HG03575 (cell line): ENCODE results near the gene RNF40.

Source experiments
- ATAC-seq: cut with Tn5 transposase; IDR thresholded peaks from one replicate; pipeline ENCODE4 v1.9.1; 2021; ENCODE audit not compliant: unreplicated experiment, insufficient number of reproducible peaks, low FRiP score; ENCODE audit errors: extremely low read depth

The RNF40 gene

DNA sequence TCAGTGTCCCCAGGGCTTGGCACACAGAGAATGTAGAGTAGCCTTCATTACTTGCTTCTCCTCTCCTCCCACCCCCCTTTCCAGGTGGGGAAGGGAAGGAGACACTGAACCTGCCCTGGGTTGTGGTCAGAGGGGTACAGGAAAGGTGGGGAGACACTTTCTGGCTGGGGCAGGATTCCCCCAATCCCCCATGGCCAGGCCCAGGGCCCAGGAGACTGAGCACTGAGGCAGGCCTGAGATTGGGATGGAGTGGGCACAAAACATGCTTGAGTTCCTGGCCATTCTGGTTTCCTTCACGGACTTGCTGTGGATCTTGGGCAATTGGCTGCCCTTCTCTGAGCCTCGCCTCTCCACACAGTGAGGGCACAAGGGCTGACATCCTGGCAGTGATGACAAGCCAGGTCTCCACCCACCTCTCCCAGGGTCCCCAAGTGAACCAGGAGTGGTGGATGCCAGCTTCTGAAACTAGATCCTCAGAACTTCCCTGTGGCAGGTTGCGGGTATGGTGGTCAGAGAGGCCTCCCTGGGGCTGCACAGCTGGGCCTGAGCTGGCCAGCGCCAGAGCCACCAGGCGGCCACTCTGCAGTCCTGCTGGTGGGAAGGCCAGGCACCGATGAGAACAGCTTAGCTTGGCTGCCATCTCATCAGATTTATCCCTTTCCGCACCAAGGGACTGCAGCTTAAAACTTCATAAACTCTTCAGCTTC is 15.6 kb downstream of the RNF40 start:
- no peak for ATAC-seq

GRCh38 chr16:30778549-30779244 is 16.6 kb downstream of the RNF40 start:
- no peak for ATAC-seq

DNA sequence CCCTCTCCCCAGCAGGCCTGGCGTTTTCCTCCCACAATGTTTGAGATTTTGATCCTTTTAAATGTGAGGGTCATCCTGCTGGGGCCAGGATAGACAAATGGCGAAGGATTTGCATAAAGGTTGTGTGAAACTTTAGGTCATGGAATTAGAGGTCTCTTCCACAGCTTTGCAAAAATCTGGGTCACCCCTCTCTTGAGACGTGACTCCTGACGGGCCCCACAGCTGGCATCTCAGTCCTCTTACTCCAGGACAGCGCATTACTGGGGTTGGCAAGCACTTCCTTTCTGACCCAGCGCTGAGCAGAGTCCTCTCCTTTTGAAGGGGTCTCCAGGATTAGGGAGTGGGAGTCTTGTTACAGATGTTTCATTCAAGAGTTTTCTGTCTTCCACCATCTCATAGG is 17.5 kb downstream of the RNF40 start:
- no peak for ATAC-seq

DNA sequence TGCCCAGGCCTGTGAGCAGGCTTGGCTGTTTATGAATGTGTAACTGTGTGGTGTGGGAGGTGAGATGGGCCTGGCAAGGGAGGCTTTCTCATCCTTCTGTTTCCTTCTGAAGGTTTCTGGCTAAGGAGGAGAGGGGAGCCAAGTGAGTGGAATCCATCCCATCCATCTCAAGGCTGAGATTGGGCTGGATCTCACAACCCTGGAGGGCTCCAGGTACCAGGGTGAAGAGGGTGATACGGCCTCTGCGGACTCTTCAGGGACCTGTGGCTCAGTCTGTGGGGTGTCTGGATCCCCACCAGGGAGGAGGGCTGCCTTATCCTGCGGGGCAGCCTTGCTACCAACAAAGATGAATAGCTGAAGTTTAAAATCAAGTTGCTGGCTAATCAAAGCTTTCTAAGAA is 17.9 kb downstream of the RNF40 start:
- no peak for ATAC-seq

GRCh38 chr16:30780549-30780948 is 18.4 kb downstream of the RNF40 start:
- ATAC-seq = no peak

DNA sequence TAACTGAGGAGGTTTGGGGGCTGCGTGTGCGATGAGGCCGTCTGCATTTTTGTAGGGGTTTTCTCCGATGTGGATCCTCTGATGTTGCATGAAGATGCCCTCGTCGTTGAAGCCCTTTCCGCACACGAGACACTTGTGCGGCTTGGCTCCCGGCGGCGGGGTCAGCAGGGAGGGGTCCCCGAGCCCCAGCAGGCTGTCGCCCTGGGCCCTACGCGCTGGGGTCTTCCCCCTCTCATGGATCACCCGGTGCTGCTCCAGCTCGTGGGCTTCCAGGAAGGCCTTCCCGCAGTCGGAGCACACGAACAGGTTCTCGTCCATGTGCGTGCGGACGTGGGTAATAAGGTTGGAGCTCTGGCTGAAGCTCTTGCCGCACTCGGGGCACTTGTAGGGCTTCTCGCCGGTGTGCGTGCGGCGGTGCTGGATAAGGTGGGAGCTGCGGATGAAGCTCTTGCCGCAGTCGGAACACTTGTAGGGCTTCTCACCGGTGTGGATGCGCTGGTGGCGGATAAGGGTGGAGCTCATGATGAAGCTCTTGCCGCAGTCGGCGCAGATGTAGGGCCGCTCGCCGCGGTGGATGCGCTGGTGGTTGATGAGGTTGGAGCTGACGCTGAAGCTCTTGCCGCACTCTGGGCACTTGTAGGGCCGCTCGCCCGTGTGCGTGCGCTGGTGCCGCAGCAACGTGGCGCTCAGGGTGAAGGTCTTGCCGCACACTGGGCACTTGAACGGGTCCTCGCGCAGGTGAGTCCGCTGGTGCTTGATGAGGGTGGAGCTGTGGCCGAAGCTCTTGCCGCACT is 20.6 kb downstream of the RNF40 start:
- ATAC-seq = no peak

DNA sequence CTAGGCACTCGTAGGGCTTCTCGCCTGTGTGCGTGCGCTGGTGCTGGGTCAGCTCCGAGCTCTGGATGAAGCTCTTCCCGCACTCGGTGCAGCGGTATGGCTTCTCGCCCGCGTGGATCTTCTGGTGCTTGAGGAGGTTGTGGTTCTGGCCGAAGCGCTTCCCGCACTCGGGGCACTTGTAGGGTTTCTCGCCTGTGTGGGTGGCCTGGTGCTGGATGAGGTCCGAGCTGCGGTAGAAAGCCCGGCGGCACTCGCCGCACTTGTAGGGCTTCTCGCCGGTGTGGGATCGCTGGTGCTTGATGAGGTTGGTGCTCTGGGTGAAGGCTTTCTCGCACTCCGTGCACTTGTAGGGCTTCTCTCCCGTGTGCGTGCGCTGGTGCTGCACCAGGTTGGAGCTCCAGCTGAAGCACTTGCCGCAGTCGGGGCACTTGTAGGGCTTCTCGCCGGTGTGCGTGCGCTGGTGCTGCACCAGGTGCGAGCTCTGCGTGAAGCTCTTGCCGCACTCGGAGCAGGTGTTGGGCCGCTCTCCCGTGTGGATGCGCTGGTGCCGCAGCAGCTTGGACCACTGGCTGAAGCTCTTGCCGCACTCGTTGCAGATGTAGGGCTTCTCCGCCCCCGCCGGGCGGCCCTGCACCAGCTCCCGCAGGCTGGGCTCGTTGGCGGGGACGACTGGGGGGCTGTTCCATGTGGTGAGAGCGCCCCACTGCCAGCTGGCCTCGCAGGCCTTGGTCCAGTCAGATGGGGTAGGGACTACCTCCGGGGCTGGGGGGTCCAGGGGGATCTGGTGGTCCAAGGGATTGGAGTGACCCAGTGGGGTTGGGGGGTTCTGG is 21.4 kb downstream of the RNF40 start:
- ATAC-seq = no peak

- ATAC-seq = no peak
Observed at GRCh38 chr16:30784215-30784614, 22.1 kb downstream of the RNF40 start.

- ATAC-seq = no peak
Observed at GRCh38 chr16:30785126-30786106, 23.3 kb downstream of the RNF40 start.

DNA sequence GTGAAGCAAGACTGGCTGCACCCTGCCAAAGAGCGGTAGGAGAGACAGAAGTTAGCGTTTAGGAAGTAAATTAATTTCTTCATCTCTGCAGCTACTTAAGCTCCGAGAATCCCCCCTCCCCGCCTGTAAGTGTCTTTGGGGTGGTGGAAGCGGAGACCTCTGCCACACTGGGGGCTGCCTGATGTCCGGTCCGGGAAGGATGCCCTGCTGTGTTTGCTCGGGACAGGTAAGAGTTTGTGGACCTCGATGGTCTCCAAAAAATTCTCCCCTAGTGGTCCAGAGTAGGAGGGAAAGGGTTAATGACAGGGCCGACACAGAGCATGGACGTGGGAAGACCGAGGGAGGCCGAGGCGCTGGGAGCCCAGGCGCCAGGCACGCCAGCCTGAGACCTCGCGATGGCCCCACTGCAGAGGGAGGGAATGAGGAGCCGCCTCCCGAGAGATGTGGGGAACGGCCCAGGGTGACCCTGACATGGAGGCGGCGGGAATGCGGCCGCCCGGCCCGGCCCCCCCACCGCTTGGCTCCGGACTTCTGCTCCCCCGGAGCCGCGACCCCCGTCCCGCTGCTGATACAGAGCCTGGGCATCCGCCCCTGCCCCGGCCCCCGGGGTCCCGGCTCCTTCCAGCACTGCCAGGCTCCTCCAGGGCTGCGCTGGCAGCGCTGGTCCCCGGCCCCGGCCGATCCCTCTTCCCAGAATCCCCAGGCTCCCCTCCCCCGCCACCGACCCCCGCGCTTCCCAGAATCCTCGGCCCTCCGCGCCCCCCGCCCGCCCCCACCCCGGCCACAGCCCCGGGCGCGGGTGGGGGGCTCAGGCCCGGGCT is 24.2 kb downstream of the RNF40 start:
- no peak for ATAC-seq

- no peak for ATAC-seq
Observed at GRCh38 chr16:30786936-30787612, 25.0 kb downstream of the RNF40 start, which contains the start of gene ZNF629. ZNF629 (minus strand) TSS chr16:30787205; CDS start chr16:30784482, 2,723 bp downstream.

- ATAC-seq = no peak
Observed at GRCh38 chr16:30787613-30788378, 25.7 kb downstream of the RNF40 start.

GRCh38 chr16:30793508-30794069 is 31.5 kb downstream of the RNF40 start:
- no peak for ATAC-seq

GRCh38 chr16:30794634-30795033 is 32.5 kb downstream of the RNF40 start:
- no peak for ATAC-seq

DNA sequence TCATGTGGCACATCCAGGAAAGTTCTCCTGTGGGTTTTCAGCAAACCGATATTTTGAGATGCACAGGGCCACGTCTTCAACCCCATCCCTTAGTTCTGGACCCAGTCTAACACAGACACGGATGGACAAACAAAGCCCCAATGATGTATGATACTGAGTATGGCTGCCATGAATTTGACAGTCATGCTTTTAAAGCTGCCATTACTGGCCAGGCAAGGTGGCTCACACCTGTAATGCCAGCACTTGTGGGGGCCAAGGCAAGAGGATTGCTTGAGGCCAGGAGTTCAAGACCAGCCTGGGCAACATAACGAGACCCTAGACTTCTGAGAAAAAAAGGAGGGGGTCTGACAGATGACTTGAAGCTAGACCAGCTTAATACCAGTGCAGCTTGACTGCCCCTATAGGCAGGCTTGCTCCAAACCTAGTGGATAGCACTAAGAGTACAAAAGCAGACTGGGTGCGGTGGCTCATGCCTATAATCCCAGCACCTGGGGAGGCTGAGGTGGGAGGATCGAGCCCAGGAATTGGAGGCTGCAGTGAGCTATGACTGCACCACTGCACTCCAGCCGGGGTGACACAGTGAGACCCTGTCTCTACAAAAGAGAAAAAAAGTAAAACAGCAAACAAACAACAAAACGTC is 35.7 kb downstream of the RNF40 start:
- ATAC-seq = no peak
